ENCODE measurements around the gene ROR2.
"Not testable (repeated sequence)": the region's sequence is repeated elsewhere in the genome, so short reads cannot be mapped to it uniquely, and the experiment has no call there.

ROR2 gene

GRCh38 chr9:91517801-91518200, 432.2 kb downstream of the ROR2 start:
- no peak for DNase-seq (ENCODE audit: low read depth in 2 of 2)

GRCh38 chr9:91517332-91517731, 432.7 kb downstream of the ROR2 start:
- not testable (repeated sequence) for DNase-seq (ENCODE audit: low read depth in 2 of 2)

- no peak for DNase-seq (ENCODE audit: low read depth in 2 of 2)
Measured at GRCh38 chr9:91516777-91517176, 433.3 kb downstream of the ROR2 start.

- no peak for DNase-seq (ENCODE audit: low read depth in 2 of 2)
Measured at GRCh38 chr9:91516081-91516480, 433.9 kb downstream of the ROR2 start.

- DNase-seq (ENCODE audit: low read depth in 2 of 2): peak in 1 of 2 donors; percentile 8
Measured at GRCh38 chr9:91515074-91515687, 434.8 kb downstream of the ROR2 start.

All from stimulated activated CD4-positive, alpha-beta T cell treated with anti-CD3 and anti-CD28 coated beads, Interleukin-4, amount 100 ng/mL, for 48 hours (primary cell).